Gastrocnemius medialis (tissue), 4 donors: Measurements from ENCODE around the gene XRCC3.

ENCODE experiments used
- POLR2A ChIP-seq, 2 donors: fragments of 450-650 bp; IDR thresholded peaks; one replicate each; pipeline ENCODE4 v1.6.1; 2017; ENCODE audit warnings: antibody characterized with exemption in 2 of 2, mild to moderate bottlenecking in 2 of 2, moderate library complexity in 2 of 2
- TF ChIP-seq, protein P1 (sequence below), 5 experiments: fragments of 450-650 bp in 3 of 5; fragments of 200-600 bp in 2 of 5; sonication (generic) in 2 of 5; IDR thresholded peaks in 4 of 5; conservative IDR thresholded peaks in 1 of 5; 1 replicate in 4 of 5; 2 replicates in 1 of 5; pipeline ENCODE4 v1.5.1; 2016 to 2019; ENCODE audit warnings: antibody characterized with exemption in 5 of 5, mild to moderate bottlenecking in 3 of 5, moderate library complexity in 3 of 5

DNA sequence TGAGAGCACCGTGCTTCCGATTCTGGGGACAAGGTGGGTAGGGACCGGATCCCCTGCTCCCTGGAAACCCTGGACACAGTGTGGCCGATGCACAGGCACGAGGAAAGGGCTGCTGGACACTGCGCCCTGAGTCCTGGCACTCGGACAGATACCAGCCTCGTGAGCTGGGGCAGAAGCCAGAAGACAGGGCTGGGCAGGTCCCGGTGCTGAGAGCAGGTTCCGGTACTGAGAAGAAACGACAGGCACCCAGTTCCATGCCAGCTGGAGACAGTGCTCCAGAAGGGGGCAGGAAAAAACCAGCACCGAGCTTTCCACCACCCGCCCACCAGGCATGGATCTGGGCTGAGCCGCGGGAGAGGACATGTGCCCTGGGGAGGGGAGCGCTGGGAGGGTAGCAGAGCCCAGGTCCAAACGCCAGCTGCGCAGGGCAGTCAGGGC lies 6.5 kb downstream of the XRCC3 start:
- TF ChIP-seq POLR2A (IDR thresholded peaks at IDR 0.05) = no peak
- TF ChIP-seq, protein P1, sequence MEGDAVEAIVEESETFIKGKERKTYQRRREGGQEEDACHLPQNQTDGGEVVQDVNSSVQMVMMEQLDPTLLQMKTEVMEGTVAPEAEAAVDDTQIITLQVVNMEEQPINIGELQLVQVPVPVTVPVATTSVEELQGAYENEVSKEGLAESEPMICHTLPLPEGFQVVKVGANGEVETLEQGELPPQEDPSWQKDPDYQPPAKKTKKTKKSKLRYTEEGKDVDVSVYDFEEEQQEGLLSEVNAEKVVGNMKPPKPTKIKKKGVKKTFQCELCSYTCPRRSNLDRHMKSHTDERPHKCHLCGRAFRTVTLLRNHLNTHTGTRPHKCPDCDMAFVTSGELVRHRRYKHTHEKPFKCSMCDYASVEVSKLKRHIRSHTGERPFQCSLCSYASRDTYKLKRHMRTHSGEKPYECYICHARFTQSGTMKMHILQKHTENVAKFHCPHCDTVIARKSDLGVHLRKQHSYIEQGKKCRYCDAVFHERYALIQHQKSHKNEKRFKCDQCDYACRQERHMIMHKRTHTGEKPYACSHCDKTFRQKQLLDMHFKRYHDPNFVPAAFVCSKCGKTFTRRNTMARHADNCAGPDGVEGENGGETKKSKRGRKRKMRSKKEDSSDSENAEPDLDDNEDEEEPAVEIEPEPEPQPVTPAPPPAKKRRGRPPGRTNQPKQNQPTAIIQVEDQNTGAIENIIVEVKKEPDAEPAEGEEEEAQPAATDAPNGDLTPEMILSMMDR (IDR thresholded peaks at IDR 0.05 in 4 of 5, conservative IDR thresholded peaks at IDR 0.05 in 1 of 5) = no peak
